ENCODE results near the gene ASPHD1.
"Not testable (repeated sequence)": the region's sequence is repeated elsewhere in the genome, so short reads cannot be mapped to it uniquely, and the experiment has no call there.

ASPHD1 gene, protein sequence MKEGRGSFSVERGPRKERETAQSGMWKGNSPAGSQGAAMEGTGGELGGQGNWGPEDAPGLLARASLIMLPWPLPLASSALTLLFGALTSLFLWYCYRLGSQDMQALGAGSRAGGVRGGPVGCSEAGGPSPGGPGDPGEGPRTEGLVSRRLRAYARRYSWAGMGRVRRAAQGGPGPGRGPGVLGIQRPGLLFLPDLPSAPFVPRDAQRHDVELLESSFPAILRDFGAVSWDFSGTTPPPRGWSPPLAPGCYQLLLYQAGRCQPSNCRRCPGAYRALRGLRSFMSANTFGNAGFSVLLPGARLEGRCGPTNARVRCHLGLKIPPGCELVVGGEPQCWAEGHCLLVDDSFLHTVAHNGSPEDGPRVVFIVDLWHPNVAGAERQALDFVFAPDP

DNA sequence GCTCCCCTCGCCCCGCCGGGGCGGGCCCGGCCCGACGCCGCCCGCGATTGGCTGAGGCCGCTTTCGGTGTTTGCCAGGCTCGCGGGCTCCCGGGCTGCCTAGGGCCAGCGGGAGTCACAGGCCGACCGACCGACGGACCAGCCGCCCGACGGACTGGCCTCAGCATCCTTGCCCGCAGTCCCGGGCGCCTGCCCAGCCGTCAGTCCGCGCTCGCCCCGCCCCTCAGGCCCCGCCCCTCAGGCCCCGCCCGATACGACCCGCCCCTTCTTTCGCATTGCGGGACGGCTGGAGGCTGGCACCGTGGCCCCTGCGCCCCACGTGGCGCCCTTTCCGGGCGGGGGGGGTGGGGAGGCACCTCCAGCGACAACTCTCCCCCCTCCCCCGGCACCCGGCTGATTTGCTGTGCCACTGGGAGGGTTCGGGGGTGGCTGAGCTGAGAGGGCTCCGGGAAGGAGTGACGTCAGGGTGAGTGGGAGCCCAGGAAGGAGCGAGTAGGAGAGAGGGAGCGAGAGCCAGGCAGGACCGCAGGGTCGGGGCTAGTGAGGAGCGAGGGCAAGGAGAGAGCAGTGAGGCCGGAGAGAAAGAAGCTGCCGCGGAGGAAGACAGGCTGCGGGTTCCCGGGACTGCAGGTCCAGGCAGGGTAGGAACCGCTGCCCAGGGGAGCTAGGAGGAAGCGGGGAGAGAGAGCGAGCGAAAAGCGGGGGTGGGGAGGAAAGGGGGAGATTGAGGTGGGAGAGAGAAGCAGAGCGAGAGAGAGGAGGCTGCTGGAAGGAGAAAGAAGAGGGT, at the start of gene ASPHD1:
TSS of gene ASPHD1 (plus strand) at position 387 of the 786 bp plus-strand sequence. CDS start 484 bp downstream, outside the sequence.
- peak in 1 of 2 donors; percentile 52 for DNase-seq (ENCODE audit: low read depth in 1 of 2, low spot score in 1 of 2)

DNA sequence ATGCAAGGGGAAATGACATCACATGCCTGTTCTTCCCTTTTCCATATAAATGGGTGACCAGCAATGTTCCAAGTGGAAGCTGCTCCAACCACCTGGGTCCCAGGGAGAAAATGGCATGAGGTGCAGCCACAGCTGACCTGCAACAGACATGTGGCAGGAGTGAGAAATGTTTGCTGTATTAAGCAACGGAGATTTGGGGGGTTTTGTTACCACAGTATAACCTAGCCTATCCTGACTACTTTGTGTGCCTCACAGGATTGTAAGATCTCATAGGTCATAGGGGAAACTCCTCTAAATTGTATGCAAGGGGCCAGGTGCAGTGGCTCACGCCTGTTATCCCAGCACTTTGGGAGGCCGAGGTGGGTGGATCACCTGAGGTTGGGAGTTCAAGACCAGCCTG, 49.3 kb upstream of the ASPHD1 start:
- DNase-seq (ENCODE audit: low read depth in 1 of 2, low spot score in 1 of 2) = no peak

DNA sequence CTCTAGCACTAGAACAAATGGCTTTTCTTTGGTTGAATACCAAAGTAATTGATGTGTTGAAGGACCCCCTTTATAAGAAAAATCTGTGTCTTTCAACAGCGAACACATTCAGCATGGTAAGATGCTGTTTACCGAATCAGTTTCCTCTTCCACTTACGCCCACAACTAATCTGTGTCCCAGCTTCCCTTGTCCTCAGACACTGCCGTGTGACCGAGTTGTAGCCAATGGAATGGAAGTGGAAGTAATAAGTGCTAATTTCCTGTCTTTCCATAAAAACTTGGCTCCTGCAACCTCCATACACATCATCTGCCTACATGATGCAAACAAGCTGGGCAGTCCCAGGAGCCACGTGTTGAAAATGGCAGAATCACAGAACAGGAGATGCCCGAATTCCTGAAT, 47.6 kb upstream of the ASPHD1 start:
- DNase-seq (ENCODE audit: low read depth in 1 of 2, low spot score in 1 of 2) = no peak

DNA sequence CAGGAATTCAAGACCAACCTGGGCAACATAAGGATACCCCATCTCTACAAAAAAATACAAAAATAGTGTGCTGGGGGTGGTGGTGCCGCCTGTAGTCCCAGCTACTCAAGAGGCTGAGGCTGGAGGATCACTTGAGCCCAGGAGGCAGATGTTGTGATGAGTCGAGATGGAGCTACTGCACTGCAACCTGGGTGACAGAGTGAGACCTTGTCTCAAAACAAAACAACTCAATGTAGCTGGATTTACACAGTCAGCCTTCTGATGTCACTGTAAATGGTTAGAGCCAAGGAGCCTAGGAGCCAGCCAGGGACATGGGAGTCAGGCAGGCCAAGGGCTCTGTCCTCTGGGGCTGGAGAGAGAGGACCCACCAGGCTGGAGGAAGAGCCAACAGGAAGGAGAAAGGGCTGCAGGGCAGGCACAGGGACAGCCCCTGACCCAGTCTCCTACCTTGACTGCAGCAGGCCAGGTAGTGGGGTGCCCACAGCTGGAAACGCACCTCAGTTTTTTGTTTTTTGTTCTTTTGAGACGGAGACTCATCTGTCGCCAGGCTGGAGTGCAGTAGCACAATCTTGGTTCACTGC, 45.7 kb upstream of the ASPHD1 start:
- DNase-seq (ENCODE audit: low read depth in 1 of 2, low spot score in 1 of 2) = no peak

DNA sequence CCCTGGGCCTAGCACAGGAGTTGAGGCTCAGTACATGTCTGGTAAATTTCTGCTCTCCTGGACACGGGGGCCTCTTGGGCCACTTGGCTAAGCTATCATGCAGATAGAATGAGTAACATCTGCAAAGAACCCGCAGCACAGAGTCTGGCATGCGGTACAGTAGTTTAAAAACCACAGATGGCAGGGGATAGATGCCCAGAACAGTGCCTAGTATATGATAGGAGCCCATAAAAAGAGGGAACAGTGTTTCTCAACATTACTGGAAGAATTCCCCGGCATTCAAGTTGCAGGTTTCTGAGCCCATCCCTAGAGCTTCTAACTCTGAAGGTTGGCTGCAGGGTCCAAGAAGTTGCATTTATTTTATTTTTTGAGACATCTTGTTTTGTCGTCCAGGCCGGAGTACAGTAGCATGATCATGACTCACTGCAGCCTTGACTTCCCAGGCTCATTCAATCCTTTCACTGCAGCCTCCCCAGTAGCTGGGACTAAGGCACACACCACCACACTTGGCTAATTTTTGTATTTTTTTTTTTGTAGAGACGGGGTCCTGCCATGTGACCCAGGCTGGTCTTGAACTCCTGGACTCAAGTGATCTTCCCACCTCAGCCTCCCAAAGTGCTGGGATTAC, 43.0 kb upstream of the ASPHD1 start:
- DNase-seq (ENCODE audit: low read depth in 1 of 2, low spot score in 1 of 2) = no peak

DNA sequence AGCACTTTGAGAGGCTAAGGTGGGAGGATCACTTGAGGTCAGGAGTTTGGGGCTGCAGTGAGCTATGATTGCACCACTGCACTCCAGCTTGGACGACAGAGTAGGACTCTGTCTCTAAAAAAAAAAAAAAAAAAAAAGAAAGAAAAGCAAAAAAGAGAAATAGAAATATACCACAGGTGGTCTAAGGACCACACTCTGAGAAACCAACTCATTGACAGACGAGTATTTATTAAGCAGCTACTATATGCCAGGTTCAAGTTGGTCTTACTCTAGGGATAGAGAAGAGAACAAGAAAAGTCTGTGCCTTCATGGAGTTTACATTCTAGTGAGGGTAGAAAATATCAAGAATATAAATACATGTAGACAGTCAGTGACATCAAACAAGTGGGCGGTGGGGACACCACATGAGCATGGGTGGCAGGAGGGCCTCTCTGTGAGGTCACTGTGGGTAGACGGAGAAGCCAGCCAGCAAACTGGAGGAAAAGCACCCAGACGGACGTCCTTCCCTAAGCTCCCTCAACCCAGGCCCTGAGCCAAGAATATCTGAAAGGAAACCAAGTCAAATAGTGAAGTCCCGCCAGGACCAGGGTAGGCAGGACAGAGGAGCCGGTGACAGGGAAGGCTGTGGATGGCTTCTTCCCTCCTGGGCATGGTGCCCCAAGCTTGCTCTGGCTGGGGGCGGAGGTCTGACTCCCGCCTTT, 42.0 kb upstream of the ASPHD1 start:
- DNase-seq (ENCODE audit: low read depth in 1 of 2, low spot score in 1 of 2) = no peak

DNA sequence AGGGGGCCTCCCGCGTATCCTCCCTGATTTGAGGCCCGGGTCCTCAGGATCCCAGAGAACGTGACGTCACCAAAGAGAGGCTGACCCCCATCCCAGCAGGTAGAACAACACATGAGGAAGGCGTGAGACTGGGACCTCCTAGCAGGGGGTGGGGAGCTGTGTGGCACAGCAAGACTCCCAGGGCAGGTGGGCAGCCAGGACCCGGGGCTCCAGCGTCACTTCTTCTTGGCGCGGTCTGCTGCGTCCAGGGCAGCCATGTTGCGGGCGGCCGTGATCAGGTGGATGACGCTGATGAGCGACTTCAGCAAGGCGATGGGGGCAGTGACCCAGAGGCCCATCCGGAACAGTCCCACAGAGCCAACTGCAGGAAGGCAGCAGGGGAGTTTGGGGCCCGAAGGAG, 41.3 kb upstream of the ASPHD1 start:
- DNase-seq (ENCODE audit: low read depth in 1 of 2, low spot score in 1 of 2) = no peak

DNA sequence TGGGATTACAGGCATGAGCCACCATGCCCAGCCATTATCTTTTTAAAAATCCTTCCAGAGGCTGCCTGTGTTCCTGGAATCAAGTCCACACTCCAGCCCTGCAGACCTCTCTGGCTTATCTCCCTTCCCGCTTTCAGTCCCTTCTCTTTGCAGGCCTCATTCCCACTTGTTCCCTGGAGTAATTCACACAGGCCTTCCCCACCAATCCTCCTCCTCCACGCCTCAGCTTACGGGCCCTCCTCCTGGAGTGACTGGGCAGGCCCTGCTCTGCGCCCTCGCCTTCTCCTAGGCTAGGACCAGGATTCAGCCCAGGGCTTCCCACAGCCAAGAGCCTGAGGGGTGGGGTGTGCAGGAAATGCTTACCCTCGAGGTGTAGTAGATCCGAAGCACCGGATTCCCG, 40.1 kb upstream of the ASPHD1 start:
- no peak for DNase-seq (ENCODE audit: low read depth in 1 of 2, low spot score in 1 of 2)

DNA sequence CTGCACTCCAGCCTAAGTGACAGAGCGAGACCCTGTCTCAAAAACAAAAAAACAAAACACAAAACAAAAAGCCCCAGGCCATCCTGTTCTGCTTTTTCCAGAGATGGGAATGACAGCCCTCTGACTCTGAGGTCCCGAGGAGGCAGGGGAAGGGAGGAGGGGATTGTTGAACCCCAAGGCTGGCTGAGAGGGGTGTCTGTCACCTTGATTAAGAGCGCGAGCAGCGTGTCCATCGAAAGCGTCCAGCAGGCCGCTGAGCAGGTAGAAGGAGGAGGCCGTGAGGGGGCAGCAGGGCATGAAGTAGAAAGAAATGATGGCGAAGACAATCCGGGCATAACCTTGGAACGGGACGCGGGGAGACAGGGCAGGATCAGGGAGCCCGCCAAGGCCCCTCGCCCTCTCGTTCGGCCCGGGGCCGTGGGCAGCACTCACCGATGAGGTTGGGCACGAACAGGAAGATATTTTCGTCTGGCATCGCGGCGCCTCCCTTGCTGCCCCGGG, 37.9 kb upstream of the ASPHD1 start:
- DNase-seq (ENCODE audit: low read depth in 1 of 2, low spot score in 1 of 2) = no peak

DNA sequence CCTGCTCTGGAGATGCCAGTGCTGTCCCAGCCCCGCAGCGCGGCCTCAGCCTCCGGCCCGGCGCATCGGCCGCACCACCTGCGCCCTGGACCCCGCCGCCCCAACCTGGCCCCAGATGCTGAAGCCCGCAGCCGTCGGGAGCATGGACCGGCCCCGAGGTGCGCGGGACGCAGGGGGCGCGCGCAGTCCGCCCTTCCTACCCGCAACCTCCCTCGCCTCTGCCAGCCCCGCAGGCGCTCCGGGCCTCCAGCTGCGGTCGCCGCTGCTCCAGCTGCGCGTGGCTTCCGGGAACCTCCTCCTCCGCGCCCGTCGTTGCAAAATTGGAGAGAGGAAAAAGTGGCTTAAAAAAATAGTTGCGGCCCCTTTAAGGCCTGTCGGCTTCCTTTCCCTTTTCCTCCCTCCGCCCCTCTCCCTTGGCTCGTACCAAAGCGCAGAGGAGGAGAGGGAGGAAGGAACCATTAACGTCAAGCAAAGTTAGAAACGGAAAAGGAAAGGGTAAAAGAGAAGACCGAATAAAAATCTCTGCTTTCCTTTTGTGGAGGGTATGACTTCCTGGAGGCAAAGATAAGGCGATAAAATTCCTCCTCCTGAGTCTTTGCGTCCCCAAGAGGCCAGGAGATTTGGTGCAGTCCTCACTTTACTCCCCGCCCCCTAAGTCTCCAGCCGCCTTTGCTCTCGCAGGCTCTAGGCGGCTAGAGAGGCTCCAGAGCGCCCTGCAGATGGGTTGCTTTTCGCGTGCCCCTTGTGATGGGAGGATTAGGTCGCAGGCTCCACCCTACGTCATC, 37.2 kb upstream of the ASPHD1 start, which contains the start of gene CDIPT:
TSS of gene CDIPT (minus strand) at position 343 of the 785 bp plus-strand sequence. CDS start 369 bp downstream, outside the sequence.
- peak; percentile 82 to 90 for DNase-seq (ENCODE audit: low read depth in 1 of 2, low spot score in 1 of 2)

DNA sequence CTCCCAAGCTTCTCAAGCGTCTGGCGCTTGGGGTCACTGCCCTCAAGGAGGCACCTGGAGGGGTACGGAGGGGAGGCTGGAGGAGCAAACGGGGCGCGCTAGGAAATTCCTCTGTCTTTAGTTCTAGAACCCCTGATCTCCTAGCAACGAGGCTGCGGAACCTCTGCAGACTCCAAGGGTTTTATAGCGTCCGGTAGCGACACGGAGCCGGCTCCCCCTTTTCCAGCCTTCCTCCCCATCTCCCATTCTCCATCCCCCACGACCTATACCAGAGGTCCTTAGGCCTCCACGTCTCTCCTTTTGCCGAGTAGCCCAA, 36.7 kb upstream of the ASPHD1 start:
- no peak for DNase-seq (ENCODE audit: low read depth in 1 of 2, low spot score in 1 of 2)

DNA sequence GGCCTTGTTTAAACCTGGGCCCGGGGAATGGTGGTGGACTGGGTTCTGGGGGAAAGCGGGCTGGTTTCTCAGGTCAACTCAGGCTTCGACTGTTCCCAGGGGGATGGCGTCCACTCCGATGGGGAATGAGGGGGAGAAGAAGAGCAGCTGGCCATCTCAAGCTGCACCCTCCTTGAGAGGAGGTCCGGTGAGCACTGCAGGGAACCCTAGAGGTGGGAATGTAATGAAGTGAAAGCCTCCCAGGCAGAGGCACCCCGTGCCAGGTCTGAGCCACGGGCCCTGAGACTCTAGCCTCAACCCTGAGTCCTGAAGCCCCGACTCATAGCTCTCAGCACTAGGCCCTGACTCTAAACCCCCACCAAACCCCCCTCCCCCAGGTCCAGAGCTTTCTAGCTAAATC, 36.1 kb upstream of the ASPHD1 start:
- no peak for DNase-seq (ENCODE audit: low read depth in 1 of 2, low spot score in 1 of 2)

DNA sequence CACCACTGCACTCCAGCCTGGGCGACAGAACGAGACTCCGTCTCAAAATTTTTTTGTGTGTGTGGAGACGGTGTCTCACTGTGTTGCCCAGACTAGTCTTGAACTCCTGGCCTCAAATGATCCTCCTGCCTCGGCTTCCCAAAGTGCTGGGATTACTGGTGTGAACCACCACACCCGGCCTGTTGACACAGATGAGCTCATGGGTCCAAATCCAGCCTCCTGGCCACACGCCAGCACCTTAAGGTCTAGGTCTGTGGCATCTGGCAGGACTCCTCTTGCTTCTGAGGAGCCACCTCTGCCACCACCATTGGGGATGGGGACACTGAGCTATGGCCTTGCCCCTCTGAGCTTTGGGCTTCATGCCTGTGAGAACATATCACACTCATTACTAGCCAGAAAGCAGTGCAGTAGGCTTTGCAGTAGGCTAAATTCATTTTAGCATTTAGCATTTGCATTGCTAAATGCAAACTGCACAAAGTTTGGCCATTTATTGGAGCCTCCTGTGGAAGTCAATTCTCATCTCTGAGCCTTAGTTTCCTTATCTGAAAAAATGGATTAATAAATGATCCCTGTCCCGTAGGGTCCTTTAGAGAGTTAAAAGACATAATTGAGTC, 31.8 kb upstream of the ASPHD1 start:
- no peak for DNase-seq (ENCODE audit: low read depth in 1 of 2, low spot score in 1 of 2)

DNA sequence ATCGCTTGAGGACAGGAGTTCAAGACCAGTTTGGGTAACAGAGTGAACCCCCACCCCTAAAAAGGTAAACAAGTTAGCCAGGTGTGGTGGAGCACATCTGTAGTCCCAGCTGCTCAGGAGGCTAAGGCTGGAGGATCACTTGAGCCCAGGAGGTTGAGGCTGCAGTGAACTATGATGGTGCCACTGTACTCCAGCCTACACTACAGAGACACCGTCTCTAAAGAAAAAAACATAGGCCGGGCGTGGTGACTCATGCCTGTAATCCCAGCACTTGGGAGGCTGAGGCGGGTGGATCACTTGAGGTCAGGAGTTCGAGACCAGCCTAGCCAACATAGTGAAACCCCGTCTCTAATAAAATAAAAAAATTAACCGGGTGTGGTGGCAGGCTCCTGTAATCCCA, 31.2 kb upstream of the ASPHD1 start:
- not testable (repeated sequence) for DNase-seq (ENCODE audit: low read depth in 1 of 2, low spot score in 1 of 2)

DNA sequence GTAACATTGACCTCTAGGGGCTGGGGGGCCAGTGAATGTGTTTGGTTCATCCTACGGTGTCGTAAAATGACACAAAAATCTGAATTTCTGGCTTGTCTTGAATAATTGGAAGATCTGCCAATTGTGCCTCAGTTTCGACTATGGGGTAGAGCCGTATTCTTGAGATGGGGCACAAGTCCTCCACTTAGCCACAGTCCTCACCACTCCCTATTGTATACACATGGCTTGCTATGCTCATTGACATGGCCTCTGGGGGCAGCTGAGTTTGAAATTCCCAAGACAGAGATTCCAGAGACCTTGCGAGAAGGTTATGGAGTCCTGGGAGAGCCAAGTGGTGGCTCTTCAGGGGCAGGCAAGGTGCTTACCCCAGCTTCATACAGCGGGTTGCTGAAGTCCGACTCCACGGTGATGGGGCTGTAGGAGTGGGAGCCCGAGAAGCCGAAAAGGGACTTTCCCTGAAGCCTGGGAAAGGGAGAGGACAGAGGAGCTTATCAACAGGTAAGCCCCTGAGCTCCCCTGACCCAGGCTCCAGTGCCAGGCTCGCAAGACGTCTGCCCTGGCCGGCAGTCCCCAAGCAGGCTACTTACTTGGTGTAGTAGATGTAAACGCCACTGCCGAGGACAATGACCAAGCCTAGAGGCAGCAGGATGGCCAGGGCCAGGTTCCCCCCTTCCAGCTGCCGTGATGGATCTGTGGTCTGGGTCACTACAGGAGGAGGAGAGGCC, 28.3 kb upstream of the ASPHD1 start:
- DNase-seq (ENCODE audit: low read depth in 1 of 2, low spot score in 1 of 2) = no peak

DNA sequence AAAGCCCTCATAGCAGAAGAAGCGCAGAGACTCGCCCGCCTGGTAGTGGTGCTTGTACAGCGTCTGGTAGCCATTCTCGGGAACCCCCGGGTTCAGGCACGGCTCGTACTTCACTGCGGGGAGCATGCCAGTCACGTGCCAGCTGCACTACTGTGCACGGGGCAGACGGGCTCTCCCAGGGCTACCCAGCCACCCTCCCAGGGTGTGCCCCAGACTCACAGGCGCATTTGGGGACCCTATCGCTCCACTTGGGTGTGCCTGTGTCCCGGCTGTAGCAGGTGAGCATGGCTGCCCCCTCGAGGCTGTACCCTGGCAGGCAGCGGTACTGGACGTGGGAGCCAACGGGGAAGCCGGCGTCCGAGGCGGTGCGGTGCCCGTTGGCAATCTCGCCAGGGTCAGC, 27.0 kb upstream of the ASPHD1 start:
- DNase-seq (ENCODE audit: low read depth in 1 of 2, low spot score in 1 of 2) = no peak

DNA sequence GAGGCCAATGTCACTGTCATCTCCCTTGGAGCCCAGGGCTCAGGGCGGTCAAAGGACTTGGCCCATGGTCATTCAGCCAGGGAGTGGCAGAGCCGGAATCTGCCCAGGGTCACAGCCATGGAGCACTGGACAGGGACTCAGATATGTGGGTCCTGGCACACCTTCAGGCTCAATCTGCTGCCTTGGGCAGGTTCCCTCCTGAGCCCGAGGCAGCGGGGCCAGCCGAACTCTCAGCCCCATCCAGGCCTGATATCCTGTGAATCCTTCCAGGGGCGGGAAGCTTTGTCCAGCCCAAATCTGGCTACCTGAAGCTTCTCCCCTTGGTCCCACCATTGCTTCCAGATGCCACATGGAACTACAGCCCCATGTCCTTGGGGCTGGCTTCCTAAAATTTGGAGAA, 25.1 kb upstream of the ASPHD1 start:
- no peak for DNase-seq (ENCODE audit: low read depth in 1 of 2, low spot score in 1 of 2)

DNA sequence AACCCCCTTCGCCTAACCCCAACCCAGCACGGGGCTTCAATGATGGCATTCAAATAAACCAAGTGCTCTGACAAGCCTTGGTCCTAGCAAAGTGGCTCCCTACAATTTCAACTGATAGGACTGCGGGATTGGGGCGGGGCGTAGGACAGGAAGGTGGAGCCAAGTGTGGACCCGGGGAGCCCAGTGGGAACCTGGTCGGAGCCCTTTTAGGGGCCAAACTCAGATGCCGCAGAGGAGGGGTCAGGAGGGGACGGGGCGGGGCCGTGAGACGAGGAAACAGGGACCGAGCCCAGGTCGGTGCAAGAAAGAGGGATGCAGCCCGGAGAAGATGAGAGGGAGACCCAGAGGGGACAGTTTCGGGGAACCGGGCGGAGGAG, 24.1 kb upstream of the ASPHD1 start:
- DNase-seq (ENCODE audit: low read depth in 1 of 2, low spot score in 1 of 2) = no peak

All from activated T-helper 1 cell treated with anti-CD3 and anti-CD28 coated beads, Interleukin-2, amount 50 U/mL, for 16 hours (primary cell).